ENCODE measurements around the gene TJP1.

- TF ChIP-seq CTCF (IDR thresholded peaks at IDR 0.05) = no peak
- TF ChIP-seq POLR2A (IDR thresholded peaks at IDR 0.05) = no peak
Measured at GRCh38 chr15:29677455-29677854, 144.8 kb downstream of the TJP1 start.

Data from upper lobe of left lung (tissue), 4 donors.